H1 (cell line): ENCODE data around the gene AMMECR1L. TPM values are rescaled to one million over a fixed set of nuclear protein-coding genes. Genes with fewer than 3 reads are reported as not detected.

Experiments used
- CTCF ChIA-PET: fragments of 300-600 bp; sonication (Branson Sonifier 250); formaldehyde crosslinking; loops from one replicate; lab custom pipeline; 2021; ENCODE audit not compliant: partially characterized antibody; lab: Charles Lee
- POLR2A ChIA-PET: fragments of 300-600 bp; sonication (Branson Sonifier 250); formaldehyde crosslinking; loops from one replicate; lab custom pipeline; 2021; ENCODE audit warnings: inconsistent platforms; ENCODE audit not compliant: partially characterized antibody; lab: Charles Lee
- DNase-seq, 2 experiments: peaks; one replicate each; pipeline versions ENCODE4 v3.0.0 to v3.0.0-alpha.2; 2010 to 2022; ENCODE audit warnings: low spot score in 2 of 2, low read depth in 1 of 2, mixed read lengths in 1 of 2
- FAIRE-seq: peaks from 2 replicates; lab custom pipeline; 2011; peaks lifted over from hg19 to GRCh38; lab: Jason Lieb, UNC
- H2AFZ ChIP-seq: 2 replicates; pipeline ENCODE4 v1.8.1; 2012; ENCODE audit warnings: low read length, inconsistent platforms
- H2AK5ac ChIP-seq: 2 replicates; pipeline ENCODE4 v1.6.1; 2013; ENCODE audit warnings: low read depth, low read length
- H2BK120ac ChIP-seq: replicated peaks from 2 replicates; pipeline ENCODE3; 2013; ENCODE audit warnings: low read depth, low read length, inconsistent platforms
- H2BK12ac ChIP-seq: 2 replicates; pipeline ENCODE4 v1.6.1; 2013; ENCODE audit warnings: low read depth, low read length
- H2BK15ac ChIP-seq: 2 replicates; pipeline ENCODE4 v1.6.1; 2013; ENCODE audit warnings: low read length
- H2BK20ac ChIP-seq: 2 replicates; pipeline ENCODE4 v1.6.1; 2013; ENCODE audit warnings: low read length
- H2BK5ac ChIP-seq: 2 replicates; pipeline ENCODE4 v1.6.1; 2013; ENCODE audit warnings: low read depth, low read length
- H3K14ac ChIP-seq: 2 replicates; pipeline ENCODE4 v1.6.1; 2013; ENCODE audit warnings: inconsistent platforms; ENCODE audit not compliant: insufficient read length
- H3K18ac ChIP-seq: 2 replicates; pipeline ENCODE4 v1.6.1; 2013; ENCODE audit warnings: low read length; ENCODE audit errors: extremely low read depth
- H3K23ac ChIP-seq: 2 replicates; pipeline ENCODE4 v1.6.1; 2013; ENCODE audit warnings: inconsistent platforms; ENCODE audit not compliant: insufficient read length
- H3K23me2 ChIP-seq: 2 replicates; pipeline ENCODE4 v1.6.1; 2013; ENCODE audit warnings: low read depth, low read length
- H3K27ac ChIP-seq: 2 replicates; pipeline ENCODE4 v1.6.1; 2011; ENCODE audit warnings: low read depth, low read length, inconsistent platforms
- H3K27me3 ChIP-seq, 4 experiments: replicated peaks in 1 of 4; 1 replicate in 1 of 4; 2 replicates in 3 of 4; pipeline versions ENCODE4 v1.6.1 to v1.8.1; 2011 to 2013; ENCODE audit warnings: low read length in 3 of 4, mild to moderate bottlenecking in 3 of 4, inconsistent platforms in 2 of 4, mixed read lengths in 2 of 4, moderate library complexity in 1 of 4; ENCODE audit not compliant: control insufficient read depth in 3 of 4, insufficient read depth in 3 of 4; ENCODE audit errors: extremely low read depth in 1 of 4
- H3K36me3 ChIP-seq, 4 experiments: 2 replicates each; pipeline versions ENCODE4 v1.6.1 to v1.8.1; 2011 to 2013; ENCODE audit warnings: mild to moderate bottlenecking in 4 of 4, low read length in 3 of 4, moderate library complexity in 2 of 4, control low read depth in 1 of 4, inconsistent platforms in 1 of 4; ENCODE audit not compliant: insufficient read depth in 4 of 4, control insufficient read depth in 2 of 4
- H3K4ac ChIP-seq: replicated peaks from 2 replicates; pipeline ENCODE3; 2013; ENCODE audit warnings: low read length, low read depth, mixed read lengths, inconsistent platforms; ENCODE audit not compliant: insufficient read length
- H3K4me1 ChIP-seq, 4 experiments: replicated peaks in 1 of 4; 1 replicate in 1 of 4; 2 replicates in 3 of 4; pipeline versions ENCODE4 v1.6.1 to v1.8.1; 2011 to 2013; ENCODE audit warnings: low read length in 3 of 4, inconsistent platforms in 2 of 4, mixed read lengths in 1 of 4; ENCODE audit not compliant: insufficient read depth in 4 of 4, control insufficient read depth in 3 of 4
- H3K4me2 ChIP-seq, 2 experiments: 2 replicates each; pipeline versions ENCODE4 v1.6.1 to v1.8.1; 2011 to 2013; ENCODE audit warnings: low read depth in 2 of 2, low read length in 2 of 2, control low read depth in 1 of 2, inconsistent platforms in 1 of 2, mild to moderate bottlenecking in 1 of 2; ENCODE audit not compliant: insufficient read depth in 1 of 2
- H3K4me3 ChIP-seq, 4 experiments: fragments of 200-600, 300-600 bp in 1 of 4; sonication (generic), shearing (Covaris generic), sonication (Bioruptor Twin) in 1 of 4; 2 replicates each; pipeline versions ENCODE4 v1.5.1 to v1.8.1; 2011 to 2016; ENCODE audit warnings: low read length in 4 of 4, low read depth in 3 of 4, control low read depth in 2 of 4, inconsistent platforms in 2 of 4, mild to moderate bottlenecking in 2 of 4, mixed read lengths in 1 of 4, moderate library complexity in 1 of 4; ENCODE audit not compliant: insufficient read depth in 2 of 4; ENCODE audit errors: extremely low read depth in 1 of 4
- H3K56ac ChIP-seq: replicated peaks from 2 replicates; pipeline ENCODE3; 2013; ENCODE audit warnings: low read depth, mild to moderate bottlenecking, mixed read lengths, low read length, inconsistent platforms; ENCODE audit not compliant: insufficient read length
- H3K79me1 ChIP-seq: 2 replicates; pipeline ENCODE4 v1.6.1; 2013; ENCODE audit warnings: low read depth, low read length, control low read depth
- H3K79me2 ChIP-seq, 2 experiments: 2 replicates each; pipeline versions ENCODE4 v1.6.1 to v1.8.1; 2012 to 2013; ENCODE audit warnings: low read length in 2 of 2, mild to moderate bottlenecking in 2 of 2, inconsistent platforms in 1 of 2; ENCODE audit not compliant: insufficient read depth in 2 of 2, control insufficient read depth in 1 of 2
- H3K9ac ChIP-seq, 4 experiments: replicated peaks in 1 of 4; 1 replicate in 1 of 4; 2 replicates in 3 of 4; pipeline versions ENCODE4 v1.6.1 to v1.8.1; 2011 to 2013; ENCODE audit warnings: low read depth in 3 of 4, low read length in 3 of 4, control low read depth in 2 of 4, mild to moderate bottlenecking in 2 of 4, moderate library complexity in 2 of 4, inconsistent platforms in 1 of 4; ENCODE audit errors: extremely low read depth in 1 of 4
- H3K9me3 ChIP-seq, 2 experiments: 2 replicates each; pipeline versions ENCODE4 v1.6.1 to v1.8.1; 2012 to 2013; ENCODE audit warnings: mild to moderate bottlenecking in 2 of 2, moderate library complexity in 2 of 2, control low read depth in 1 of 2, inconsistent platforms in 1 of 2, low read depth in 1 of 2, low read length in 1 of 2, mixed read lengths in 1 of 2; ENCODE audit not compliant: insufficient read depth in 2 of 2
- H4K20me1 ChIP-seq, 2 experiments: replicated peaks in 1 of 2; 2 replicates each; pipeline versions ENCODE3 to v1.8.1; 2011 to 2013; ENCODE audit warnings: inconsistent platforms in 2 of 2, low read length in 2 of 2, mild to moderate bottlenecking in 1 of 2; ENCODE audit not compliant: insufficient read depth in 2 of 2, control insufficient read depth in 1 of 2
- H4K5ac ChIP-seq: 2 replicates; pipeline ENCODE4 v1.6.1; 2013; ENCODE audit warnings: low read length, low read depth, mixed read lengths, inconsistent platforms; ENCODE audit not compliant: insufficient read length
- H4K8ac ChIP-seq: 2 replicates; pipeline ENCODE4 v1.8.0; 2013; ENCODE audit warnings: mild to moderate bottlenecking, moderate library complexity, low read length, inconsistent platforms; ENCODE audit not compliant: insufficient read depth; ENCODE audit errors: extremely low read depth
- H4K91ac ChIP-seq: replicated peaks from 2 replicates; pipeline ENCODE3; 2013; ENCODE audit warnings: low read length, mixed read lengths, inconsistent platforms; ENCODE audit not compliant: insufficient read length
- CHD1 ChIP-seq: IDR thresholded peaks from 2 replicates; pipeline ENCODE4 v1.6.1; 2012; ENCODE audit warnings: low read depth, low read length, improper control_type of control experiment
- HDAC6 ChIP-seq: IDR thresholded peaks from one replicate; pipeline ENCODE4 v1.7.1; 2012; ENCODE audit warnings: low read depth, mild to moderate bottlenecking, inconsistent platforms, low read length, moderate library complexity
- RBBP5 ChIP-seq: IDR thresholded peaks from 2 replicates; pipeline ENCODE4 v1.7.1; 2012; ENCODE audit warnings: low read depth, mild to moderate bottlenecking, inconsistent platforms, low read length, moderate library complexity, borderline replicate concordance
- WGBS, 2 experiments: shearing (Covaris generic) in 1 of 2; methylation state at CpG; one replicate each; pipeline versions ENCODE4 v1.1.6 to v1.1.7; 2013 to 2015; ENCODE audit warnings: low lambda C conversion rate in 2 of 2, mixed read lengths in 2 of 2, inconsistent platforms in 1 of 2, low coverage in 1 of 2, missing lambda C conversion rate in 1 of 2; ENCODE audit not compliant: insufficient replicate concordance in 2 of 2, insufficient coverage in 1 of 2, insufficient read length in 1 of 2; ENCODE audit errors: extremely low coverage in 1 of 2, missing lambda C conversion rate in 1 of 2; 5-methylcytosine and 5-hydroxymethylcytosine counted together
- polyA plus RNA-seq, 7 experiments: library from polyadenylated mRNA; depleted of rRNA in 3 of 7; stranded (reverse) in 5 of 7; unstranded in 2 of 7; fragments of >200 nt in 5 of 7; fragments of 200-250 nt in 2 of 7; gene quantifications; 1 replicate in 5 of 7; 2 replicates in 1 of 7; 4 replicates in 1 of 7; pipeline versions ENCODE4 v1.2.1 to v1.2.3, GENCODE V29; 2011 to 2013; ENCODE audit warnings: missing spikeins in 2 of 7, mixed read lengths in 2 of 7
- total RNA-seq: library from RNA; stranded (reverse); fragmentation: NEBNext Ultra II Directional; extraction: Animal tissue kit (Norgen Biotek cat#: 25700); gene quantifications from 2 replicates; pipeline ENCODE4 v1.2.1, GENCODE V29; 2021
- TF ChIP-seq, protein P1 (sequence below), 3 experiments: IDR thresholded peaks; 1 replicate in 2 of 3; 2 replicates in 1 of 3; pipeline versions ENCODE4 v1.5.1 to v1.6.1; 2011; ENCODE audit warnings: low read length in 3 of 3, mild to moderate bottlenecking in 3 of 3, inconsistent platforms in 2 of 3, low read depth in 1 of 3, moderate library complexity in 1 of 3; ENCODE audit not compliant: insufficient read depth in 1 of 3; ENCODE audit errors: control extremely low read depth in 1 of 3

The AMMECR1L gene
- total and polyA plus RNA-seq, 2 of the 8 experiments (the other 6 are each of a cell fraction or from before 2014, with no cell fraction given) = 10.1 to 18.8 TPM

DNA sequence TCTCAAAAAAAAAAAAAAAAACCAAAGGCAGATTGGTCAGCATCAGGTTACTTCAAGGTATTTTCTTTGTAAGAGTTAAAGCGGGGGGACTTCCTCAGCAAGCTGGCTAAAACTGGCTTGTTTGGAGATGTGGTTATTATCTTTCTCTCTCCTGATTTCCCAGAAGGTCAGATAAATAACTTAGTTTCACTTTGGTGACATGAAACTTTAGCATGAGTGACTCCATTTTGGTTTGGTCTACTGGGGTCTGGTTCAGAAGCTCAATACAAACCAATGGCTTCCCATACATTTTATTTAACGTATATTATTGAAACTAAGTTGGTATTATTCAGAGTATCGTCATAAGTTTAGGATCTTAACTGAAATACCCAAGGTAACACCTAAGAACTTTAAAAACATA lies 41.6 kb upstream of the AMMECR1L start:
- H3K79me1 ChIP-seq = no peaks in the 10 kb centered on the region
- no peak overlapping the region for H3K23ac ChIP-seq
- no peak overlapping the region for H2BK12ac ChIP-seq
- no peak overlapping the region for H3K4me2 ChIP-seq
- H4K91ac ChIP-seq = no peak overlapping the region
- no peak overlapping the region for H3K18ac ChIP-seq
- no peak overlapping the region for H3K9ac ChIP-seq
- no peak overlapping the region for H2BK5ac ChIP-seq
- H3K27ac ChIP-seq = no peak overlapping the region
- no peak overlapping the region for H2AK5ac ChIP-seq
- H4K20me1 ChIP-seq = no peaks in the 10 kb centered on the region
- POLR2A ChIA-PET = interaction anchor here (0.5 kb wide), 1 partner anchor 31 kb away, joined by 5 read pairs; no protein-coding TSS in a partner anchor
- H3K56ac ChIP-seq = no peak overlapping the region
- FAIRE-seq (no peak), DNase-seq (no peak)
- no peak overlapping the region for H4K5ac ChIP-seq
- H3K27me3 ChIP-seq = no peaks in the 10 kb centered on the region
- no peak overlapping the region for H2BK20ac ChIP-seq
- no peak overlapping the region for H3K4me3 ChIP-seq
- no peaks in the 10 kb centered on the region for H3K23me2 ChIP-seq
- H2BK15ac ChIP-seq = no peak overlapping the region
- no peak overlapping the region for H4K8ac ChIP-seq
- no peaks in the 10 kb centered on the region for H3K79me2 ChIP-seq
- CTCF ChIA-PET = interaction anchor here (0.7 kb wide), 1 partner anchor 723 kb away, joined by 3 read pairs; no protein-coding TSS in a partner anchor
- H3K4ac ChIP-seq = no peak overlapping the region
- H3K4me1 ChIP-seq = no peaks in the 10 kb centered on the region
- 89% methylated on average over 3 of the region's 3 CpGs; no CpG with 5 or more reads in 1 of the 2 experiments for WGBS, 2 experiments
- no peak overlapping the region for H3K14ac ChIP-seq
- H2BK120ac ChIP-seq = no peak overlapping the region
- H2AFZ ChIP-seq = no peak overlapping the region
- TF ChIP-seq CHD1 = no peak
- TF ChIP-seq RBBP5 = no peak
- TF ChIP-seq HDAC6 = no peak
- TF ChIP-seq, protein P1, sequence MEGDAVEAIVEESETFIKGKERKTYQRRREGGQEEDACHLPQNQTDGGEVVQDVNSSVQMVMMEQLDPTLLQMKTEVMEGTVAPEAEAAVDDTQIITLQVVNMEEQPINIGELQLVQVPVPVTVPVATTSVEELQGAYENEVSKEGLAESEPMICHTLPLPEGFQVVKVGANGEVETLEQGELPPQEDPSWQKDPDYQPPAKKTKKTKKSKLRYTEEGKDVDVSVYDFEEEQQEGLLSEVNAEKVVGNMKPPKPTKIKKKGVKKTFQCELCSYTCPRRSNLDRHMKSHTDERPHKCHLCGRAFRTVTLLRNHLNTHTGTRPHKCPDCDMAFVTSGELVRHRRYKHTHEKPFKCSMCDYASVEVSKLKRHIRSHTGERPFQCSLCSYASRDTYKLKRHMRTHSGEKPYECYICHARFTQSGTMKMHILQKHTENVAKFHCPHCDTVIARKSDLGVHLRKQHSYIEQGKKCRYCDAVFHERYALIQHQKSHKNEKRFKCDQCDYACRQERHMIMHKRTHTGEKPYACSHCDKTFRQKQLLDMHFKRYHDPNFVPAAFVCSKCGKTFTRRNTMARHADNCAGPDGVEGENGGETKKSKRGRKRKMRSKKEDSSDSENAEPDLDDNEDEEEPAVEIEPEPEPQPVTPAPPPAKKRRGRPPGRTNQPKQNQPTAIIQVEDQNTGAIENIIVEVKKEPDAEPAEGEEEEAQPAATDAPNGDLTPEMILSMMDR (IDR thresholded peaks at IDR 0.05; ENCODE audit: control extremely low read depth in 1 of 3, insufficient read depth in 1 of 3, low read depth in 1 of 3, low read length in 3 of 3) = no peak
- no peaks in the 10 kb centered on the region for H3K9me3 ChIP-seq
- no peaks in the 10 kb centered on the region for H3K36me3 ChIP-seq
